HG02571 (cell line): ENCODE data around the gene UNKL.
"Not testable (repeated sequence)": the region's sequence is repeated elsewhere in the genome, so short reads cannot be mapped to it uniquely, and the experiment has no call there.

ENCODE experiments used
- ATAC-seq: cut with Tn5 transposase; IDR thresholded peaks from one replicate; pipeline ENCODE4 v1.9.1; 2021; ENCODE audit warnings: mild to moderate bottlenecking, moderate library complexity; ENCODE audit not compliant: unreplicated experiment

Gene UNKL

GRCh38 chr16:1446296-1447080 is 32.0 kb upstream of the UNKL start:
- no peak for ATAC-seq

- ATAC-seq: no peak
Observed at GRCh38 chr16:1445518-1446203, 31.2 kb upstream of the UNKL start.

GRCh38 chr16:1444730-1445517 is 30.4 kb upstream of the UNKL start:
- no peak for ATAC-seq

GRCh38 chr16:1443980-1444729 is 29.7 kb upstream of the UNKL start, which contains the start of gene CCDC154:
CCDC154 (minus strand) TSS chr16:1444556; CDS start chr16:1444322, 234 bp downstream.
- ATAC-seq: no peak

- no peak for ATAC-seq
Observed at GRCh38 chr16:1443403-1443973, 29.0 kb upstream of the UNKL start.

GRCh38 chr16:1442697-1443096 is 28.2 kb upstream of the UNKL start:
- ATAC-seq: no peak

- no peak for ATAC-seq
Observed at GRCh38 chr16:1441391-1441829, 26.9 kb upstream of the UNKL start.

- ATAC-seq: not testable (repeated sequence)
Observed at GRCh38 chr16:1439699-1440074, 25.2 kb upstream of the UNKL start.

- ATAC-seq: no peak
Observed at GRCh38 chr16:1439058-1439698, 24.7 kb upstream of the UNKL start.

GRCh38 chr16:1438229-1439057 is 23.9 kb upstream of the UNKL start:
- ATAC-seq: no peak

- ATAC-seq: no peak
Observed at GRCh38 chr16:1437606-1438005, 23.1 kb upstream of the UNKL start.

GRCh38 chr16:1436731-1437355 is 22.3 kb upstream of the UNKL start:
- ATAC-seq: no peak

- no peak for ATAC-seq
Observed at GRCh38 chr16:1435921-1436697, 21.6 kb upstream of the UNKL start.

GRCh38 chr16:1434644-1435592 is 20.4 kb upstream of the UNKL start:
- ATAC-seq: no peak

- ATAC-seq: no peak
Observed at GRCh38 chr16:1433756-1434155, 19.3 kb upstream of the UNKL start.

- ATAC-seq: no peak
Observed at GRCh38 chr16:1433263-1433560, 18.7 kb upstream of the UNKL start.
